CD14-positive monocyte (primary cell): Measurements from ENCODE around the gene BET1L. TPM values are rescaled to one million over a fixed set of nuclear protein-coding genes. Genes with fewer than 3 reads are reported as not detected.
A peak's percentile ranks its signal among the peaks of the same experiment; 100 is the strongest.

Source experiments
- DNase-seq, 3 donors: peaks; one replicate each; pipeline ENCODE4 v3.0.0-alpha.2; 2011 to 2022
- H2AFZ ChIP-seq: 2 replicates; pipeline ENCODE4 v1.6.0; 2012; ENCODE audit warnings: mild to moderate bottlenecking, low read depth, low read length, inconsistent platforms; ENCODE audit not compliant: insufficient read depth, poor library complexity, severe bottlenecking
- H3K27ac ChIP-seq, 2 donors: 1 replicate in 1 of 2; 2 replicates in 1 of 2; pipeline ENCODE4 v1.5.1; 2012 to 2013; ENCODE audit warnings: low read length in 2 of 2, control low read depth in 1 of 2, inconsistent platforms in 1 of 2, low read depth in 1 of 2, mild to moderate bottlenecking in 1 of 2
- H3K27me3 ChIP-seq, 2 donors: one replicate each; pipeline versions ENCODE4 v1.6.0 to v1.6.1; 2011 to 2013; ENCODE audit warnings: low read length in 2 of 2; ENCODE audit not compliant: control insufficient read depth in 2 of 2, insufficient read depth in 2 of 2
- H3K36me3 ChIP-seq, 2 donors: replicated peaks in 1 of 2; 1 replicate in 1 of 2; 2 replicates in 1 of 2; pipeline versions ENCODE4 v1.5.1 to v1.6.1; 2012 to 2013; ENCODE audit warnings: low read length in 2 of 2, control low read depth in 1 of 2, inconsistent platforms in 1 of 2, mild to moderate bottlenecking in 1 of 2; ENCODE audit not compliant: insufficient read depth in 2 of 2, control insufficient read depth in 1 of 2
- H3K4me1 ChIP-seq, 2 donors: 1 replicate in 1 of 2; 2 replicates in 1 of 2; pipeline versions ENCODE4 v1.5.1 to v1.6.1; 2012 to 2013; ENCODE audit warnings: low read length in 2 of 2, control low read depth in 1 of 2, inconsistent platforms in 1 of 2, mild to moderate bottlenecking in 1 of 2, moderate library complexity in 1 of 2; ENCODE audit not compliant: insufficient read depth in 2 of 2, control insufficient read depth in 1 of 2
- H3K4me2 ChIP-seq: replicated peaks from 2 replicates; pipeline ENCODE3; 2012; ENCODE audit warnings: low read length, moderate library complexity, mild to moderate bottlenecking; ENCODE audit not compliant: poor library complexity, severe bottlenecking; ENCODE audit errors: extremely low read depth
- H3K4me3 ChIP-seq, 3 experiments: fragments of 200-600 bp in 1 of 3; sonication (generic) in 1 of 3; replicated peaks in 1 of 3; 1 replicate in 2 of 3; 2 replicates in 1 of 3; pipeline ENCODE4 v1.5.1; 2011 to 2013; ENCODE audit warnings: low read length in 3 of 3, mild to moderate bottlenecking in 3 of 3, control low read depth in 2 of 3, low read depth in 2 of 3, inconsistent platforms in 1 of 3, moderate library complexity in 1 of 3
- H3K79me2 ChIP-seq: 2 replicates; pipeline ENCODE4 v1.6.0; 2012; ENCODE audit warnings: mild to moderate bottlenecking, control low read depth, inconsistent platforms, low read length, moderate library complexity; ENCODE audit not compliant: insufficient read depth
- H3K9ac ChIP-seq: 2 replicates; pipeline ENCODE4 v1.6.0; 2017; ENCODE audit warnings: low read length, mild to moderate bottlenecking; ENCODE audit not compliant: insufficient read depth, poor library complexity, severe bottlenecking
- H3K9me3 ChIP-seq, 2 donors: replicated peaks in 1 of 2; 1 replicate in 1 of 2; 2 replicates in 1 of 2; pipeline versions ENCODE4 v1.5.1 to v1.6.1; 2012 to 2013; ENCODE audit warnings: low read length in 2 of 2, control low read depth in 1 of 2; ENCODE audit not compliant: control insufficient read depth in 1 of 2, insufficient read depth in 1 of 2
- H4K20me1 ChIP-seq: 2 replicates; pipeline ENCODE4 v1.6.0; 2012; ENCODE audit warnings: mild to moderate bottlenecking, low read length, control low read depth, moderate library complexity; ENCODE audit not compliant: insufficient read depth
- H3K27ac Mint-ChIP-seq, 7 donors: one replicate each; pipeline ENCODE4 v1.8.0; 2020; ENCODE audit warnings: mild to moderate bottlenecking in 7 of 7, mixed read lengths in 7 of 7, moderate library complexity in 6 of 7, inconsistent platforms in 2 of 7
- H3K27me3 Mint-ChIP-seq, 3 donors: one replicate each; pipeline ENCODE4 v1.8.0; 2021 to 2022; ENCODE audit warnings: low read depth in 3 of 3, mild to moderate bottlenecking in 3 of 3, mixed read lengths in 3 of 3, moderate library complexity in 3 of 3, inconsistent platforms in 1 of 3
- H3K36me3 Mint-ChIP-seq, 2 donors: one replicate each; pipeline ENCODE4 v1.8.0; 2020; ENCODE audit warnings: mixed read lengths in 2 of 2, inconsistent platforms in 1 of 2, mild to moderate bottlenecking in 1 of 2
- H3K4me1 Mint-ChIP-seq: one replicate; pipeline ENCODE4 v1.8.0; 2020; ENCODE audit warnings: mild to moderate bottlenecking, mixed read lengths
- H3K4me3 Mint-ChIP-seq, 2 donors: one replicate each; pipeline ENCODE4 v1.8.0; 2020; ENCODE audit warnings: mild to moderate bottlenecking in 2 of 2, mixed read lengths in 2 of 2, moderate library complexity in 1 of 2
- H3K9me3 Mint-ChIP-seq, 7 donors: one replicate each; pipeline ENCODE4 v1.8.0; 2020 to 2022; ENCODE audit warnings: mixed read lengths in 7 of 7, mild to moderate bottlenecking in 6 of 7, moderate library complexity in 6 of 7, inconsistent platforms in 2 of 7
- CTCF ChIP-seq: fragments of 200-600 bp; IDR thresholded peaks from one replicate; pipeline ENCODE4 v1.8.0; 2022; ENCODE audit warnings: antibody characterized with exemption, mild to moderate bottlenecking
- WGBS: methylation state at CpG from one replicate; pipeline ENCODE4 v1.1.5; 2013; ENCODE audit warnings: missing lambda C conversion rate; ENCODE audit not compliant: insufficient coverage; 5-methylcytosine and 5-hydroxymethylcytosine counted together
- intact Hi-C, 2 donors: fragments of 100-400 bp; cut with micrococcal nuclease; formaldehyde crosslinking; loops; one replicate each; pipeline versions ENCODE4 v1.15.0 to v1.15.1; 2023
- polyA plus RNA-seq, 3 donors: library from polyadenylated mRNA; depleted of rRNA in 1 of 3; unstranded in 2 of 3; stranded (reverse) in 1 of 3; fragments of 300-500 nt in 2 of 3; fragments of >200 nt in 1 of 3; fragmentation: Illumina TruSeq in 2 of 3; gene quantifications; 1 replicate in 2 of 3; 2 replicates in 1 of 3; pipeline ENCODE4 v1.2.3, GENCODE V29; 2012 to 2021

BET1L gene
- polyA plus RNA-seq, 3 donors = 9.5 to 37.3 (median 29.3) TPM

DNA sequence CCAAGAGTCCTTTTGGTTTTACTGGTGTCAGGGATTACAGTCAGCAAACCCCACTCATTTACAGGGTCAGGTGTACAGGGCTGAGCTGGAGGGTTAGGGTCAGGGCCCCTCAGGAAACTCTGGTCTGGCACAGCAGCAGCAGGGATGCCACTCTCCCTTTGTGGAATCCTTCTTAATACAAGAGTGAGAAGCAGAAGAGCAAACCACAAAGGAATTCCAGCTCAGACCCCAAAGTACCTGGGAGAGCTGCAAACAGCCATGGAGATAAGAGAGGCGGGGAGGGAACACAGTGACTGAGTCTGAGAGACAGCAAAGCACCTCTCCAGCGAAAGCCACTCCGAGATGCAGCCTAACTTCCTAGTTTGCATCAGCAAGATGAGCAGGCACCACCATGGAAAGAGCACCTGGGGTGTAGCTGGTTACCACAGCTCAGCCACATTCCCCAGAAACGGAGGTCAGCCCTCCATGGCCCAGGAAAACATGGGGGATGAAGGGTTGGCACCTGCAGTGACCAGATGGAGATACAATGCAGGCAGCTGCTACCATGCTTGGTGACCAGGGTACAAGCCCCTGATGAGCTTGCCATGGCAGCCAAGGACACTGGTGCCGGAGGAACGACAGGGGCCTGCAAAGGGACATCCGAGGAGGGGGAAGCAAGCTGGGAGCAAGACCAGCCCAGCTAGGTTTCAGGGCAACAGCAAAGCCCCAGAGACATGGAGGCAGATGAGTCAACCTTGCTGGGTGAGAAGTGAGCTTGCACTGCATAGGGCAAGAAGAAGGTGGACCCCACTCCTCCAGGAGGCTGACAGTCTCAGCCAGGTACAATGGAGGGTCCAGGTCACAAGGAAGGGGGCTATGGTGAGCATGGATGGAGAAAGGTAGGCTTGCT is 3.9 kb downstream of the BET1L start:
- intact Hi-C loops = loop anchor here (5.0 to 10.0 kb wide), 2 partner anchors 34 to 302 kb away; partner anchors contain the start of genes PSMD13 (in 1 of the 2), RNH1 (in 1 of the 2) and SIRT3 (in 1 of the 2)
- peaks cover 13 to 31% of the 10 kb centered on the region in 2 donors for H3K36me3 ChIP-seq
- 95% methylated on average over 5 of the region's 7 CpGs for WGBS
- peaks cover 0 to 2% (median 0%) of the 10 kb centered on the region in 7 donors for H3K9me3 Mint-ChIP-seq
- H3K9ac ChIP-seq = no peak overlapping the region
- H3K27me3 Mint-ChIP-seq = peaks cover 2 to 9% (median 6%) of the 10 kb centered on the region in 3 donors
- no peak overlapping the region for H3K4me2 ChIP-seq
- DNase-seq = no peak
- peaks cover 43% of the 10 kb centered on the region for H3K4me1 Mint-ChIP-seq
- H3K27ac Mint-ChIP-seq = peak overlapping the region in 4 of 7 donors; percentile 21 to 78 (median 50)
- peaks cover 36% of the 10 kb centered on the region for H3K79me2 ChIP-seq
- no peak for TF ChIP-seq CTCF
- peaks cover 36 to 52% of the 10 kb centered on the region in 2 donors for H3K4me1 ChIP-seq
- peaks cover 35 to 43% of the 10 kb centered on the region in 2 donors for H3K36me3 Mint-ChIP-seq
- no peak overlapping the region for H2AFZ ChIP-seq
- no peak overlapping the region for H3K4me3 Mint-ChIP-seq
- H3K9me3 ChIP-seq = no peaks in the 10 kb centered on the region
- peaks cover 43% of the 10 kb centered on the region for H4K20me1 ChIP-seq
- H3K4me3 ChIP-seq = no peak overlapping the region
- H3K27me3 ChIP-seq = no peaks in the 10 kb centered on the region
- H3K27ac ChIP-seq = no peak overlapping the region

DNA sequence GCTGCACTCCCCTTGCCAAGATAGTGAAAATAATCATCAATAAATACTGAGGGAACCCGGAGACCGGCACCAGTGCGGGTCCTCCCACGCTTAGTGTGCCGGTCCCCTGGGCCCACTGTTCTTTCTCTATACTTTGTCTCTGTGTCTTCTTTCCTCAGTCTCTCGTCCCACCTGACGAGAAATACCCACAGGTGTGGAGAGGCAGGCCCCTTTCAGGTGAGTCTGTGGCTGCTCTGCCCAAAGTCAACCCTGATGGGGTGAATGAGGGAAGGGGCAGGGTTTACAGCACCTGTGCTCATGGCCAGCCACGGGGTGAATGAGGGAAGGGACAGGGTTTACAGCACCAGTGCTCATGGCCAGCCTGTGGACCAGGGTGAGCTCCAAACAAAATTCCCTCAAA is 4.7 kb downstream of the BET1L start:
- Histone ChIP-seq H3K9me3 (no peaks in the 10 kb centered on the region), H3K4me3 (peak overlapping the region in 1 of 3 experiments; percentile 22), H3K79me2 (peaks cover 32% of the 10 kb centered on the region), H3K27me3 (no peaks in the 10 kb centered on the region), H3K27ac (peak overlapping the region in 1 of 2 donors; percentile 50), H3K9ac (no peak overlapping the region), H4K20me1 (peaks cover 43% of the 10 kb centered on the region), H3K36me3 (peaks cover 13 to 31% of the 10 kb centered on the region in 2 donors), H3K4me2 (peak overlapping the region; percentile 39), H2AFZ (no peak overlapping the region), H3K4me1 (peaks cover 33 to 46% of the 10 kb centered on the region in 2 donors)
- H3K4me1 Mint-ChIP-seq = peaks cover 41% of the 10 kb centered on the region
- no peak for TF ChIP-seq CTCF
- DNase-seq = no peak
- 94% methylated on average over 7 of the region's 8 CpGs for WGBS
- H3K27ac Mint-ChIP-seq = peak overlapping the region in 4 of 7 donors; percentile 14 to 48 (median 36)
- intact Hi-C loops = loop anchor here (5.0 to 10.0 kb wide), 2 partner anchors 35 to 302 kb away; partner anchors contain the start of genes PSMD13 (in 1 of the 2), RNH1 (in 1 of the 2) and SIRT3 (in 1 of the 2)
- peaks cover 35 to 43% of the 10 kb centered on the region in 2 donors for H3K36me3 Mint-ChIP-seq
- peaks cover 0 to 2% (median 0%) of the 10 kb centered on the region in 7 donors for H3K9me3 Mint-ChIP-seq
- peak overlapping the region in 1 of 2 donors; percentile 13 for H3K4me3 Mint-ChIP-seq
- peaks cover 4 to 9% (median 5%) of the 10 kb centered on the region in 3 donors for H3K27me3 Mint-ChIP-seq
